LoVo (cell line): ENCODE data around the gene DNAJC28.
A peak's percentile ranks its signal among the peaks of the same experiment; 100 is the strongest.
"Not testable (repeated sequence)": the region's sequence is repeated elsewhere in the genome, so short reads cannot be mapped to it uniquely, and the experiment has no call there.

ENCODE experiments used
- DNase-seq: peaks from one replicate; pipeline ENCODE4 v3.0.0-alpha.2; 2016; ENCODE audit warnings: low spot score

DNAJC28 gene

DNA sequence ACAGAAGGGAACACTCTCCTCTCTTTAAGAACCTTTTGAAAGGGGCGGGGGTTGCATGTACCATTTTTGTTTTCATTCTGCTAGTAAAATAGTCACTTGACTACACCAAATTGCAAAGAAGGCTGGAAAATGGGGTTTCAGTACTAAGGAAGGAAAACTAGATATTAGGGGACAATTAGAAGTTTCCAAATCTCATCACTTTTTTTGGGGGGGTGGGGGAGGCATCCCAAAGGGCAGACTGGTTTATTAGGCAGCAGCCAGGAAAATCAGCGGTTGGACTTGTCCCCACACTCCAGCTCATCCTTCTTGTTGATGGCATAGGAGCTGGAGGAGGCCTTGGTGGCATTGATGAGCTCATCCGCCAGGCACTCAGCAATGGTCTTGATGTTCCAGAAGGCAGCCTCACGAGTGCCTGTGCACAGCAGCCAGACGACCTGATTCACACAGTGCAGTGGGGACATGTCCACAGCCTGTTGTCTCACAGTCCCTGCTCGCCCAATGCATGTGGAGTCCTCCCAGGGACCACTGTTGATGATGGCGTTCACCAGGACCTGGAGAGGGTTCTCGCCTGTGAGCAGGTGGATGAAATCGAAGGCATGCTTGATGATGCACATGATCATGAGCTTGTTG, 10.1 kb downstream of the DNAJC28 start:
- no peak for DNase-seq

DNA sequence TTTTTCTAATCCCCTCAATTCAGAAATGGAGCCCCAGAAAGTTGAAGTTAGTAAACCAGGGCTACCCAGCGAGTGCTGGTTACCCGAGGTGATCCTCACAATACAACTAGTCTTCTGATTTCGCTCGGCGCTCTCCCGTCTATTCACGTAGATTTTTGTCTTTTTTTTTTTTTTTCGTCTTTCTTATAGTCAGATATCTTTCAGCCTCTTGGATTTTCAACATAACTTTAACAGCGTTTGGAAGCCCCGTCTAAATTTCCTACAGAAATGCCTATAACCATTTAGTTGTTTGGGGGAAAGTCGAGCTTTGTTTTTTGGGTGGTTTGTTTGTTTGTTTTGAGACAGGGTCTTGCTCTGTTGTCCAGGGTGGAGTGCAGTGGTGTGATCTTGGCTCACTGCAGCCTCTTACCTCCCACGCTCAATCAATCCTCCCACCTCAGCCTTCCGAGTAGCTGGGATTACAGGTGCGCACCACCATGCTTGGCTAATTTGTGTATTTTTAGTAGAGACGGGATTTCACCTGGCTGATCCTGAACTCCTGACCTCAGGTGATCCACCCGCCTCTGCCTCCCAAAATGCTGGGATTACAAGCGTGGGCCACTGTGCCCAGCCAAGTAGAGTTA, 10.9 kb downstream of the DNAJC28 start:
- DNase-seq: no peak

DNA sequence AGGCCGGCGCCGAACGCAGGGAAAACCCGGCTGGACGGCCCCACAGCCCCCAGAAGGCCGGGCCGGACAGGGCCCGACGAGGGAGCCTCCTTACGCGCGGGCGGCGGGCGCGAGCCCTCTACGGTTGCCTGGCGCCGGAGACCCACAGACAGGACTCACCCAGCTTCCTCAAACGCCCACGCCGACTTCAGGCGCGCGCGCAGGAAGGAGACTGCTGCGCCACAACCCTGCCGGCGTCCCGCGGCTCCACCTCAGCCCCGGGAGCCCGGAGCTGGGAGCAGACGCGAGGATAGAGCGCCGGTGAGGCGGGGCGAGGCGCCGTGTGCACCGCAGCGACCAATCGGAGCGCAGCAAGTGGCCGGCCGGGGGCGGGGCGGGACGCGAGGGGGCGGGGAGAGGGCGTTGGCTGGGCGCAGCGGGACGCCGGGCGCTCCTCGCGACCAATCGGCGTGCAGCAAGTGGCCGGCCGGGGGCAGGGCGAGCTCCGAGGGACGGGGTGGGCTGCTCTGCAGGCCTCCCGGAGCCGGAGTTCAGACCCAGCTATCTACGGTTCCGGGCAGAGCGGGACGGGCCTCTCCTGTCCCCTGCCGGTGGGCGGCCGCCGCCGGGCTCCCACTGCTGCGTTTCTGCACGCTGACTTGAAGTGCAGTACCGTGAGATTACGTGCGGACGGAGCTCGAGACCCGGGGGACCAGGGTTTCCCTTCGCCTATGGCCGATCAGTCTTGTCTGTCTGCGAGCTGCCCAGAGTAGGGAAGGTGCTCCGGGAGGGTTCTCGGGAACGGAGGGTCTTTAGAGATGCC, 11.6 kb downstream of the DNAJC28 start, which contains the start of gene TMEM50B:
Gene TMEM50B (minus strand): TSS at position 296 of the 802 bp plus-strand sequence. CDS start 11,089 bp downstream, outside the sequence.
- peak; percentile 96 for DNase-seq

GRCh38 chr21:33478935-33479678, 12.4 kb downstream of the DNAJC28 start:
- DNase-seq: peak; percentile 16

DNA sequence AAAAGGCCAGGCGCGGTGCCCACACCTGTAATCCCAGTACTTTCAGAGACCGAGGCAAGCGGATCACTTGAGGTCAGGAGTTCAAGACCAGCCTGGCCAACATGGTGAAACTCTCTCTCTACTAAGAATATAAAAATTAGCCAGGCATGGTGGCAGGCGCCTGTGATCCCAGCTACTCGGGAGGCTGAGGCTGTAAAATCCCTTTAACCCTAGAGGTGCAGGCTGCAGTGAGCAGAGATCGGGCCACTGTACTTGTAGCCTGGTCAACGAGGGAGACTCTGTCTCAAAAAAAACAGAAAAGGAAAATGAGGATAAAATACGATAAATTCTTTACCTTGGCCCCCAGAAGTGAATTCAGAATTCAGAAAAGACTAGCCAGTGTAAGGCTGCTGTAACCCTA, 13.3 kb downstream of the DNAJC28 start:
- no peak for DNase-seq

DNA sequence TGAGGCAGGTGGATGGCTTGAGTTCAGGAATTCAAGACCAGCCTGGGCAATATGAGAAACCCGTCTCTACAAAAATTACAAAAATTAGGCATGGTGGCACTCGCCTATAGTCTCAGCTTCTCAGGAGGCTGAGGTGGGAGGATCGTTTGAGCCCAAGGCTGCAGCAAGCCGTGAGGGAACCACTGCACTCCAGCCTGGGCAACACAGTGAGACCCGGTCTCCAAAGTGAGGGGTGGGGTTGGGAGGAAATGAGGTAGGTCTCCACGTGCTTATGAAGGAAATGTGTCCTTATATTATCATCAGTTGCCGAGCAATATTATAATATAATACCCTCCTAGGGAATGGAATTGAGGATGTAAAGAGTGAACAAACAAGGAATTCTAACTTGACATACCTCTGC, 14.4 kb downstream of the DNAJC28 start:
- DNase-seq: no peak

DNA sequence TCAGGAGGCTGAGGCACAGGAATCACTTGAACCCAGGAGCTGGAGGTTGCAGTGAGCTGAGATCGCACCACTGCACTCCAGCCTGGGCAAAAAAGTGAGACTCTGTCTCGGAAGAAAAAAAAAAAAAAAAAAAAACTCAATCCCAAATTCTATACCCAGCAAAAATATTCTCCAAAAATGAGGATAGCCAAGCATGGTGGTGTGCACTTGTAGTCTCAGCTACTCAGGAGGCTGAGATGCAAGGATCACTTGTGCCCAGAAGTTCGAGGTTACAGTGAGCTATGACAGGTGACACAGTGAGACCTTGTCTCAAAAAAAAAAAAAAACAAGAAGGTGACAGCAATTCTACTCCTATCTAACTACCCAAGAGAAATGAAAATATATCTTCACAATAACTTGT, 18.2 kb downstream of the DNAJC28 start:
- no peak for DNase-seq

- DNase-seq: no peak
Observed at GRCh38 chr21:33470701-33471100, 20.8 kb downstream of the DNAJC28 start.

DNA sequence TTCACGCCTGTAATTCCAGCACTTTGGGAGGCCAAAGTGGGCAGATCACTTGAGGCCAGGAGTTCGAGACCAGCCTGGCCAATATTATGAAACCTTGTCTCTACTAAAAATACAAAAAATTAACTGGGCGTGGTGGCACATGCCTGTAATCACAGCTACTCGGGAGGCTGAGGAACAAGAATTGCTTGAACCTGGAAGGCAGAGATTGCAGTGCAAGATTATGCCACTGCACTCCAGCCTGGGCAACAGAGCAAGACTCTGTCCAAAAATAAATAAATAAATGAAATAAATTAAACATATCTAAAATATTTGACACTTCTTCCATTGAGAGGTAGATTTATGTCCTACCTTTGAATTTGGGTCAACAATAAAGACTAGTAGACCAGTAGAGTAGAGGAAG, 22.3 kb downstream of the DNAJC28 start:
- not testable (repeated sequence) for DNase-seq

DNA sequence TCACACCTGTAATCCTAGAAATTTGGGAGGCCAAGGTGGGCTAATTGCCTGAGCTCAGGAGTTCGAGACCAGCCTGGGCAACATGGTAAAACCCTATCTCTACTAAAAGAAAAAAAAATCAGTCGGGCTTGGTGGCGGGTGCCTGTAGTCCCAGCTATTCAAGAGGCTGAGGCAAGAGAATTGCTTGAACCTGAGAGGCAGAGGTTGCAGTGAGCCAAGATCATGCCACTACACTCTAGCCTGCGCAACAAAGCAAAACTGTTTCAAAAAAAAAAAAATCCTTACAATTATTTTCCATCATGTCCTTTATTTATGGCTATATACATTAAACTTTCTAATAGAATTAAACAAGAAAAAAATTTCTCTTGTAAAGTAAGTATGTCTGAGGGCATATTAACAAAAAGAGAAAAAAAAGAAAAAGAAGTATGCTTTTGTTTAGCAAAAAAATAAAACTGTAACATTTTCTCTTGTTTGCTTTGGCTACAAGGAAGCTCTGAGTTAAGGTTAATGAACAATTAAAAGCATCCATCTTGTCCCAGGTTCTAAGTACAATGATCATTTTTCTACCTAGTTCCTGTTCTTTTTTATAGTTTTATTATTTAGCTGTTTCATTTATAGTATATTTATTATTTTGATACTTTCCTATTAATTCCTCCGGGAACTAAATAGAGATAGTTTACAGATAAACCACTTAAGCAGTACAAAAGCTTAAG, 29.8 kb downstream of the DNAJC28 start:
- no peak for DNase-seq

DNA sequence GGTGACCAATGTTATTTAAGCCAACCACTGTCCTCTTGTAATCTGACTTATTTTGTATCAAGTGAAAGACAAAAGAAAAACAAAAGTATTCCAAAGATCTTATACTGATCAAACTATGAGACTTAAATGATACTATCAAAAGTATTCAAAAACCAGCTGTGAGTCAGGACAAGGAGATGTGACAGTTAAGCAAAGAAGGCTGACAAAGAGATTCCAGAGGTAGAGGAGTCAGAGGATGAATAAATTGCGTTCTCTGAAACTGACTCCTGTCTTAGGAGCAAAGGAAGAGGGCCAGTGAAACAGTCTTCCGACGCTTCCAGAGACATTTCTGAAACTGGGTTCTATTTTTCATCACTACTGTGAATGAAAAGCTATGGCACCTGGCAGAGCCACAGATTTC, 32.7 kb downstream of the DNAJC28 start:
- no peak for DNase-seq

DNA sequence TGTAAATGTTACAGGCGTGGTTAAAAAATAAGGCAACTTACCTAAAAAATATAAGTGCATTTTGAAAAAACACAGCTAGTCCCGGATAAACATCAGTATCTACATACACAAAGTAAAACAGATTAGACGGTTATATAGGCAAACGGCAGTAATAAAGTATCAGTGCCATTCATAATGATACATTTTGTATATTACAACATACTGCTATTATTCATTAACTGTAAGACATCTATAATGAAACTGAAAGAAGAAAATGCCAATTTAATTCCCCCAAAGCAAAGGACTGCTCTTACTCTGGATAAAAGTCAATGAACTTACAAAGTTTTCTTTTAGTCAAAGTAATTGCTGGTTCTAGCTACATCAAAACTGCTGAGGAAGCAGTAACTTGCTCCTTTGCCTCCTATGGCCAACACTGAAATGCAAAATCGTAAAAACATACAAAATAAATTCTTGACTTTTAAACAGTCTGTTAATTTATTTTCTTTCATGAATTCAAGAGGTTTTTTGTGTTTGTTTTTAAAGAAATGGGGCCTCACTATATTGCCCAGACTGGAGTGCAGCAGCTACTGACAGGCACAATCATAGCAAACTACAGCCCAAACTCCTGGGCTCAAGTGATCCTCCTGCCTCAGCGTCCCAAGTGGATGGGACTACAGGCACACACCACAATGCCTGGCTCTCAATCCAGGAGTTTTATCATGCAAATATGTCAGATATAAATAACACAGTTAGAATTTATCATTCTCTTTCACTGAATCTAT, 35.6 kb downstream of the DNAJC28 start:
- DNase-seq: no peak

DNA sequence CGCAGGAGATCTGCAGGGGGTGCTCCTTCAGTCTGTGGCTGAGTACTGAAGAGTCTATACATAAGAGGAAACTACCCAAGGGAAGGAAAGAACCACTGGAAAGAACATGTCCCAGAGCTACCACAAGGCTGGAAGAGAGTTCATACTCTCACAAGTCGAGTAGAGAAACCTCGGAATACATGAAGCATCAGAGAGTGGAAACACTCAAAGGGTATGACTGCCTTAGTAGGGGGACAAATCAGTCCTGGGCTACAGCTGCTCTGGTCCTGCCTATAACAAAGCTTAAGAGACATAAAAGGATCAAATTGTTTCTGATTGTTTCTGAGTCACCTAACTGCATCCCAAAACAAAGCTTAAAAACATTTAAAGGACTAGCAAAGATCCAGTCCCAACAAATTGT, 39.2 kb downstream of the DNAJC28 start:
- DNase-seq: no peak

DNA sequence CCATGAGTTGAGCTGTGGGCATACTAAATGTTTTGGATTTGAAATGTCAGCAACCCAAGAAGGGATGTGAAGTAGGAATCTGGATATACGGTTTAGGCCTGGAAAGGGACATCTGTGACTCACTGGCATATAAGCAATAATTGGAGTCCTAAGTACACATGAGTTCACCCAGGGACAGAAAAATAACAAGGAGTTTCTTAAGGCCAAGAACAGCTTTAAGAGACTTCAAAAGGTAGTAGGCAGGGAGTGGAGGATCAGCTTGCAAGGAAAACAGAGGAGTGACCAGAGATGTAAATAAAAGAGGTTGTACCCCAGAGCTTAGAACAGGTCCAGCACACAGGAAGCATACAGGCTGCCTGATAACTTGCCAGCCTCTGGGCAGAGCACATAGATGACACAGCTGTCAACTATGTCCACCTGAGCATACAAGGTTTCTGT, 39.9 kb downstream of the DNAJC28 start:
- peak; percentile 9 for DNase-seq

DNA sequence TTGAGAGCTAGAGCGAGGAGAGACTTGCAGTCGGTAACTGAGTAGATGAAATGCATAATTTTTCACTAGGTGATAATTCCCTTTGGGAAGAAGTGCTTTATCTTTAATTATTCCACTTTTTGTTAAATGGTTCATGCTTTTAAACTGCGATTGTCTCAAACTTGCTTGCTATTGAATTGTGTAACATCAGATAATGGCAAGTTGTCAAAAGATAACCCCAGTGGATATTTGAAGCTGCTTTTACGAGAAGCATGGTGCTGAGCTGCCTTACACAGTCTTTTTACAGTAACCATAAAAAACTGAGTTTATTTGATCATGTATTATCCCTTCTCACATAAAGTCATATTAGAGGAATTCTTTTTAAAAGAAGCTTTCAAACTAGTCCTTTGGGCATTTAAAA, 41.9 kb downstream of the DNAJC28 start:
- DNase-seq: no peak

DNA sequence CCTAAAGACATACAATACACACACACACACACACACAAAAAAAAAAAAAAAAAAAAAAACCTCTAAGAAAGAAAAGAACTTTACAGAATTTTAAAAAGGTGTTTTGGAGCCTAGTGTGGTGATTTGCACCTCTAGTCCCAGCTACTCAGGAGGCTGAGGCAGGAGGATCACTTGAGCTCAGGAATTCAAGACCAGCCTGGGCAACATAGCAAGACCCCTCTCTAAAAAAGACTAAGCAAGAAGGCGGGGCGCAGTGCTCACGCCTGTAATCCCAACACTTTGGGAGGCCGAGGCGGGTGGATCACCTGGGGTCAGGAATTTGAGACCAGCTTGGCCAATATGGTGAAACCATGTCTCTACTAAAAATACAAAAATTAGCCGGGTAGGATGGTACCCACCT, 44.9 kb downstream of the DNAJC28 start:
- DNase-seq: not testable (repeated sequence)

GRCh38 chr21:33444499-33444898, 47.0 kb downstream of the DNAJC28 start:
- DNase-seq: no peak

- DNase-seq: no peak
Observed at GRCh38 chr21:33443194-33443593, 48.3 kb downstream of the DNAJC28 start.

DNA sequence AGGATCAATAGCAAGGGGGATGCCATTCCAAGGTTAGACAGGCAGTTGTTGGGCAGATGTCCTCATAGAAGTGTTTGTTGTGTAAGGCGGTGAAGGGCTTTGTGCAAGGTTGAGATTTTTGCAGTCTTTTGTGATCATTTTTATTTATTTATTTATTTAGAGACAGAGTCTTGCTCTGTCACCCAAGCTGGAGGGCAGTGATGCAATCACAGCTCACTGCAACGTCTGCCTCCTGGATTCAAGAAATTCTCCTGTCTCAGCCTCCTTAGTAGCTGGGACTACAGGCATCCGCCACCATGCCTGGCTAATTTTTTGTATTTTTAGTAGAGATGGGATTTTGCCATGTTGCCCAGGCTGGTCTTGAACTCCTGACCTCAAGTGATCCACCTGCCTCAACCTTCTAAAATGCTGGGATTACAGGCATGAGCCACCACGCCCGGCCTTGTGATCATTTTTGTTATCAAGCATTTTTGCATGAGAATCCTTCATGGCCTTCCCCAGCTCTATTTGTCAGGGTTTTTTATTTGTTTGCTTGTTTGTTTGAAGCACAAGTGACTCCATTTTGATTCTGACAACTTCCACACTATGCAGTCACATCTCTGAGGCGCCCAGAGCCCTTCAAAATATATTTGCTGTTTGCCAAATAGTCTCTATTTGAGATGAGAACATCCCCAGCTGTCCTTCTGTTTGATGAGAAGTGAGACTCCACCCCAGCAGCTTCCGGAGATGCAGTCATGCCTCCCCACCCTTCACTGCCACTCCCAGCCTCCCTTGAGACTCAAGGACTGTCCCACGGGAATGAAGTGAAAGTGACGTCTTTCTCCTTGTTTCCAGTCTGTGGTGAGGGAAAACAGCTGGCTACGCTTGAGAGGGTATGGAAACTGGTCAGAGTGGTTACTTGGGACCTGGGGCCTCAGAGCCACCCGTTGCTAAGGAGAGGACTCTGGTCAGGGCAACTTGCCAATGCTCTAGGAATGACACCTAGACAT, 49.7 kb downstream of the DNAJC28 start:
- peak; percentile 59 for DNase-seq
